Endothelial cell of umbilical vein (primary cell): Measurements from ENCODE around the gene RBM4.

ENCODE experiments used
- CTCF ChIP-seq, 2 donors: IDR thresholded peaks; 1 replicate in 1 of 2; 2 replicates in 1 of 2; pipeline ENCODE4 v1.5.1; 2011; ENCODE audit warnings: low read length in 2 of 2, mild to moderate bottlenecking in 2 of 2, moderate library complexity in 2 of 2, control low read depth in 1 of 2, inconsistent platforms in 1 of 2, low read depth in 1 of 2; ENCODE audit not compliant: insufficient read depth in 1 of 2; ENCODE audit errors: extremely low read depth in 1 of 2
- EZH2 ChIP-seq: IDR thresholded peaks from 2 replicates; pipeline ENCODE4 v1.6.1; 2012; ENCODE audit warnings: borderline replicate concordance, low read depth, mild to moderate bottlenecking, moderate library complexity, low read length, inconsistent platforms; ENCODE audit not compliant: severe bottlenecking
- FOS ChIP-seq: IDR thresholded peaks from 2 replicates; pipeline ENCODE4 v1.6.1; 2011; ENCODE audit warnings: mild to moderate bottlenecking, low read length, moderate library complexity, borderline replicate concordance; ENCODE audit not compliant: insufficient read depth
- GATA2 ChIP-seq: IDR thresholded peaks from 2 replicates; pipeline ENCODE4 v1.7.0; 2011; ENCODE audit warnings: low read depth, mild to moderate bottlenecking, moderate library complexity, mixed read lengths, low read length; ENCODE audit not compliant: insufficient read length, insufficient read depth
- MAX ChIP-seq: IDR thresholded peaks from 2 replicates; pipeline ENCODE4 v1.6.1; 2011; ENCODE audit not compliant: insufficient read depth, insufficient read length
- POLR2A ChIP-seq: IDR thresholded peaks from 2 replicates; pipeline ENCODE4 v1.6.1; 2012; ENCODE audit warnings: low read depth, mild to moderate bottlenecking, control low read depth, low read length
- POLR2AphosphoS5 ChIP-seq: IDR thresholded peaks from 2 replicates; pipeline ENCODE4 v1.6.1; 2012; ENCODE audit warnings: low read depth, mild to moderate bottlenecking, control low read depth, low read length, moderate library complexity; ENCODE audit not compliant: insufficient read depth

GRCh38 chr11:66589996-66590675 is 48.4 kb upstream of the RBM4 start:
- TF ChIP-seq CTCF (IDR thresholded peaks at IDR 0.05; ENCODE audit: extremely low read depth in 1 of 2, insufficient read depth in 1 of 2, low read depth in 1 of 2, low read length in 2 of 2), result no peak
- no peak for TF ChIP-seq POLR2A
- TF ChIP-seq POLR2AphosphoS5, result no peak
- TF ChIP-seq MAX, result no peak
- no peak for TF ChIP-seq FOS
- TF ChIP-seq EZH2, result no peak
- no peak for TF ChIP-seq GATA2
